ENCODE data around the gene SIRT7.

Gene SIRT7

DNA sequence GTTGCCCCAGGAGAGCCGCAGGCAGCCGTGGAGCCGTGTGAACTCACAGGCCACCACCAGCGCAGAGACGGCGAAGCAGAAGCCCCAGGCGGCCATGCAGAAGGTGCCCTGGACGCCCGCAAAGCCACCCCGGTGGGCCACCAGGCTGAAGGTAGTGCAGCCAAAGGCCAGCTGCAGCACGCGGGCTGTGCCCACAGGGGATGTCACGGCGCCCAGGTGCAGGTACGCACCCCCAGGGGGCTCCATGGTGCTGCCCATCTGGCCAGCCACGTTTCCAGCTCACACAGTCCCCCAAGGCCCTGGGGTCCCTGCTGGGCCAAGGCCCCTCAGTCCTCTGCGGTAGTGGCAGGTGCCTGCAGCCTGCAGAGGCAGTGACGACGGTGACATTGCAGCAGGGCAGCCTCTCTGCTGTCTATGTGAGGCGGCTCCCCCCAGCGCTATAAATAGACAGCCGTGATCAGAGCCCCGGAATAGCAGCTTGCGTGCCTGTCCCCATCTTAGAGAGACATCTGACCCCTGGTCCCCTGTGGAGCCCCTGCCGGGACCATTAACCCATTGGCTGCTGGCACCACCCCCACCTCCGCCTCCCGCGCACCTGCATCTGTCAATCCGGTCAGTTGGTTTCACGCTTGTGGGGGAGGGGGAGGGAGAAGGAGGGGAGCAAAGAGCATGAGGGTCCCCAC lies 23.6 kb upstream of the SIRT7 start:
- TF ChIP-seq POU2F2 (IDR thresholded peaks at IDR 0.05; ENCODE audit: low read depth, low read length) (no peak), SPI1 (IDR thresholded peaks at IDR 0.05; ENCODE audit: low read depth, low read length) (no peak), POLR2A (IDR thresholded peaks at IDR 0.05; ENCODE audit: low read depth, low read length) (no peak), PAX5 (IDR thresholded peaks at IDR 0.05; ENCODE audit: insufficient read depth, low read length, severe bottlenecking) (no peak), TAF1 (IDR thresholded peaks at IDR 0.05; ENCODE audit: low read depth, low read length) (no peak), POLR2AphosphoS5 (IDR thresholded peaks at IDR 0.05; ENCODE audit: low read depth, low read length) (no peak)
- DNase-seq (ENCODE audit: insufficient read length, low spot score) (no peak), FAIRE-seq (no peak)

DNA sequence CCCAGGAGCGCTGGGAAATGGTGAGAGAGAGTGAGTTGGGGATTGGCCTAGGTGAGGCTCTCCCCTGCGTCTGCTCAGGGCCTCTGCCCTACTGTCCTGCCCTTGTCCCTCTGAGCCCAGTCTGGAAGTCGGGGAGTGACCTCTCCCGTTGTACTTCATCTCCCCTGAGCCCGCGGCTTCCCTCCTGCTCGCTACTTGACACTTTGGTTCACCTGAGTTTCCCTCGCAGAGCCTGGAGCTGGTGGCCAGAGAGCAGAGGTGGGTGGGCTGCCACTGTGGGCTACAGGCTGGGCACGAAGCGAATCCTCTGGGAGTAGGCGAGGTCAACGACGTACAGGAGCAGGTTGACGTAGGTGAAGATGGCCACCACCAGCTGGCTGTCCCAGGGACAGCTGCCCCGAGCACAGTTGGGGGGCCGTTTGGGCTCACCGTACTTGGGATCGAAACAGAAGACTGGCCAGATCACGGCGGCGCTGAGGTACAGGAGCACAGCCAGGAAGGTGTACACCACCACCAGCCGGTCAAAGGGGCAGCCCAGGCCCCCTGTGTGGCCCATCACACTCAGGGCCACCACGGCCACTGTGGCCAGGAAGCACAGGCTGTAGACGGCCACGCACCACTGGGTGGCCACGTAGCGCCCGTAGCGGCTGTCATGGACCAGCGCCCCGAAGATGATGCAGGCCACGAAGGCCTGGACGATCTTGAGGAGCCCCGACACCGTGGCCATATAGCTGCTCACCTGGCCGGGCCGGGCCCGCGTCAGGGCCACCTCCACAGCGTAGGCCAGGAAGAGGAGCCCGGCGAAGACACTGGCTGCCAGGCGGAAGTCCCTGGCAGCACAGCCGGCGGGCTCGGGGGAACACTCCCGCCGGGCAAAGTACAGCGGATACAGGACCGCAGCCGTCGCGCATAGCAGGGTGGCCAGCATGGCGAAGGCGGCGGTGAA lies 22.8 kb upstream of the SIRT7 start:
- TF ChIP-seq POLR2AphosphoS5 (IDR thresholded peaks at IDR 0.05; ENCODE audit: low read depth, low read length) (no peak), TAF1 (IDR thresholded peaks at IDR 0.05; ENCODE audit: low read depth, low read length) (no peak), POU2F2 (IDR thresholded peaks at IDR 0.05; ENCODE audit: low read depth, low read length) (no peak), PAX5 (IDR thresholded peaks at IDR 0.05; ENCODE audit: insufficient read depth, low read length, severe bottlenecking) (no peak), SPI1 (IDR thresholded peaks at IDR 0.05; ENCODE audit: low read depth, low read length) (no peak)
- no peak for DNase-seq (ENCODE audit: insufficient read length, low spot score)
- FAIRE-seq, result no peak

DNA sequence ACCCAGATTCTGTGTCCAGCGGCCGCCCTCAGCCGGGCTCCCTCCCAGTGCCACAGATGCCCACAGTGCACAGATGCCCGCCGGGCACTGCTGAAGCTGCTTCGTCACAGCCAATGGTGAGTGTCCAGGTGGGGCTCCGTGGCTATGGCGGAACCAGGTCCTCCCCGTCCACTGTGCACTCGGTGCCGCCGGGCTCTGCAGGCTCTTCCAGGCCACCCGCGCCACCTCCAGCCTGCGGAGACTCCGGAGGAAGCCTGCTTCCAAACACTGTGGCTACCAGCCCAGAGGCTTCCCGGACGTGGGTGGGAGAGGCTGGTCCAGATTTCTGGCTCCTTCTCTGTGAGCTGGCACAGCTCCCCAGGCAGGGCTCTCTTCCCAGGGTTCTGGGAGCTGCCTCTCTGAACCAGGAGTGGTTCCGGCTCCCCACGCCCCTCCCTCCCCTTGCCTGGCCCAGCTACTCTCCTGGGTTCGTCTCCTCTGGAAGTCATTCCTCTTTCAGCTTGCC lies 22.0 kb upstream of the SIRT7 start:
- no peak for TF ChIP-seq SPI1 (IDR thresholded peaks at IDR 0.05; ENCODE audit: low read depth, low read length)
- no peak for TF ChIP-seq POU2F2 (IDR thresholded peaks at IDR 0.05; ENCODE audit: low read depth, low read length)
- no peak for TF ChIP-seq POLR2AphosphoS5 (IDR thresholded peaks at IDR 0.05; ENCODE audit: low read depth, low read length)
- TF ChIP-seq PAX5 (IDR thresholded peaks at IDR 0.05; ENCODE audit: insufficient read depth, low read length, severe bottlenecking), result no peak
- no peak for TF ChIP-seq POLR2A (IDR thresholded peaks at IDR 0.05; ENCODE audit: low read depth, low read length)
- TF ChIP-seq TAF1 (IDR thresholded peaks at IDR 0.05; ENCODE audit: low read depth, low read length), result no peak
- no peak for DNase-seq (ENCODE audit: insufficient read length, low spot score)
- FAIRE-seq, result no peak

DNA sequence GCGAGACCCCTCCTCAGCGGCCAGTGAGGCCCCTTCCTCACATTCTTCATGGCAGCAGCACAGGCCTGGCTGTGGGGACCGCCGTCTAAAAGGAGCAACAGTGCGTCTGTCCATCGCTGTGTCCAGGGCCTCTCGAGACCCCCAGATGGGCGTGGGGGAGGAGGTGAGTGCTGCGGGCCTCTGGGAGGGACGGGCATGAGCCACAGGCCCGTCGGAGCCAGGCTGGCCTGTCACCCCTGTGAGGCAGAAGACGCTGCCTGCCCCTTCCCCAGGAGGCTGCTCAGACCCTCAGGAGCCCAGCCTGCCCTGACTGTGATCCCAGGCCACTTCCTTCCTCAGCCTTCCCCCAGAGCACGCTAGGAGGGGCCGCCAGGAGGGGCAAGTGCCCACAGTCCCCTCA lies 21.2 kb upstream of the SIRT7 start:
- TF ChIP-seq POLR2AphosphoS5 (IDR thresholded peaks at IDR 0.05; ENCODE audit: low read depth, low read length) (no peak), POU2F2 (IDR thresholded peaks at IDR 0.05; ENCODE audit: low read depth, low read length) (no peak), TAF1 (IDR thresholded peaks at IDR 0.05; ENCODE audit: low read depth, low read length) (no peak), PAX5 (IDR thresholded peaks at IDR 0.05; ENCODE audit: insufficient read depth, low read length, severe bottlenecking) (no peak), POLR2A (IDR thresholded peaks at IDR 0.05; ENCODE audit: low read depth, low read length) (no peak), SPI1 (IDR thresholded peaks at IDR 0.05; ENCODE audit: low read depth, low read length) (no peak)
- DNase-seq (ENCODE audit: insufficient read length, low spot score), result no peak
- no peak for FAIRE-seq

DNA sequence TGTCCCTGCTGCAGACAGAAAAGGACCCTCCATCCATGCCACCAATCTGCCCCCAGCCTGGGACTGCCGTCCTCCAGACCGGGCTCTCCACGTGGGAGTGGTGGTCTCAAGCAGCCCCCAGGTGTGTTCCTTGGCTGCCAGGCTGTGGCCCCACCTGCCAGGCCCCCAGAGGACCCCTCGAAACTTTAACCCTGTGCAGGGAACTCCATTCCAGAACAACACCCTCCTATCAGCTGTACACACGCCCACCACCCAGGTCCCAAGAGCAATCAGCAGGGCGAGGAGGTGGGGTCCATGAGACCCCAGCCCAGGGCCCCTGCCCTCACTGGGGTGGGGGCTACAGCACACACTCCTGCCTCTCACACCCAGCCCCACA lies 17.7 kb upstream of the SIRT7 start:
- FAIRE-seq (no peak), DNase-seq (ENCODE audit: insufficient read length, low spot score) (no peak)
- TF ChIP-seq POU2F2 (IDR thresholded peaks at IDR 0.05; ENCODE audit: low read depth, low read length) (no peak), POLR2A (IDR thresholded peaks at IDR 0.05; ENCODE audit: low read depth, low read length) (no peak), PAX5 (IDR thresholded peaks at IDR 0.05; ENCODE audit: insufficient read depth, low read length, severe bottlenecking) (no peak)

DNA sequence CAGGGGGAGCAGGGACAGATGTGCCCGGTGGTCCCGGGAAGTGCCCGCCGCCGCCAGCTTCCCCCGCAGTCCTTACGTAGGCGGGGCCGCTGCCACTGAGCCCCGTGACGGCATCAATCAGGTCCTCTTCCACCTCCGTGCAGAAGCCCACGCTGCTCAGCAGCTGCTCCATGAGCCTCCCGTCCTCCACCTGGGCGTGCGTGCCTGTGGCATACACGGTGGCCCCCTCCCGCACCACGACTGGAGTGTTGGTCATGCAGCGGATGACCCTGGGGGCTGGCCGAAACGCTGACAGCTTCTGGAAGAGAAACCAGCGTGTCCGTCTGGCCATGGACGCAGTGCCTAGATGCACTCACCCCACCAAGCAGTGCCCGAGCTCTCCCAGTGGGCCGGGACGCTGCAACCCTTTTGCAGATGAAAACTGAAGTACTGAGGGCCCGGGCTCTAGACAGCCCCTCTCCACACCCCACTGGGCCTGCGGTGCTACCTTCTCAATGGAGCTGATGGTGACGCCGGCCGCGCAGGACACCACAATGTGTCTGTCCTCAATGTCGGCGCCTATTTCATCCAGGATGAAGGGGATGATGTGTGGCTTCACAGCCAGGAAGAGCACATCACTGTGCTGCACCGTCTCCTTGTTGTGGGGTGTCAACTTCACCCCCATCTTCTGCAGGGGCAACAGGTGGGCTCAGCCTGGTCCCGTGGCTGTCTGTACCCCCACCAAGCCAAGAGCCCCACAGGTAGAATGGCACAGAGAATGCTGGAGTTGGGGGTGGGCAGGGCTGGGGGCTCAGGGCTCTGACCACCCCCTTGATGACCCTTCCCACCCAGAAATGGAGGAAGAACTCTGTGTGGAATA lies 17.1 kb upstream of the SIRT7 start:
- TF ChIP-seq POU2F2 (IDR thresholded peaks at IDR 0.05; ENCODE audit: low read depth, low read length), result no peak
- FAIRE-seq (no peak), DNase-seq (ENCODE audit: insufficient read length, low spot score) (no peak)

DNA sequence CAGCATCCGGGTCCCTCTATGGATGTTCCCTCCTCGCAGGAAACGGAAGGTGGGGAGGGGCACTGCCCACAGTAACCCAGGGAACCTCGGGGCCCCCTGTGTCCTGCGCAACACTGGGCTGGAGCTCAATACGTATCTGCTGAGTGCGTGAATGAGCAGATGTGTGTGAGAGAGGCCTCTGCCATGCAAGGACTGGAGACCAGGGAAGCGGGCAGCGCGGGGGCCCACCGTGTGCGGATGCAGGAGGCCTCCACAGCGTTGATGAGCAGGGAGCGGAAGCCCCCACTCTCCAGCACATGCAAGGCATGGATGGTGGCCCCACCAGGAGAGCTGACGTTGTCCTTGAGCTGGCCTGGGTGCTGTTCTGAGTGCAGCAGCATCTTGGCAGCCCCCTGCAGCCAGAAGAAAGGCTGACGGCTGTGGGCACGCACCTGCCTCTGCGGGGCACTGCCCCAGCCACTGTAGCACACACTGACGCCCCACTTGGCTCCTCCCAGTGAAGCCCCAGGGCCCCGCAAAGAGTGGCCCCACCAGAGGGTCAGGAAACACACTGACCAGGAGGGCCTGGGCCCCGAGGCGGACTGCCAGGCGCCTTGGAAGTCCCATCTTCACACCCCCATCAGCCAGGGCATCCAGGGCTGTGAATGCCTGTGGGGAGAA lies 16.3 kb upstream of the SIRT7 start:
- no peak for DNase-seq (ENCODE audit: insufficient read length, low spot score)
- TF ChIP-seq PAX5 (IDR thresholded peaks at IDR 0.05; ENCODE audit: insufficient read depth, low read length, severe bottlenecking) (no peak), POLR2A (IDR thresholded peaks at IDR 0.05; ENCODE audit: low read depth, low read length) (no peak), TAF1 (IDR thresholded peaks at IDR 0.05; ENCODE audit: low read depth, low read length) (no peak), POU2F2 (IDR thresholded peaks at IDR 0.05; ENCODE audit: low read depth, low read length) (no peak), SPI1 (IDR thresholded peaks at IDR 0.05; ENCODE audit: low read depth, low read length) (no peak), POLR2AphosphoS5 (IDR thresholded peaks at IDR 0.05; ENCODE audit: low read depth, low read length) (no peak)
- FAIRE-seq, result no peak

DNA sequence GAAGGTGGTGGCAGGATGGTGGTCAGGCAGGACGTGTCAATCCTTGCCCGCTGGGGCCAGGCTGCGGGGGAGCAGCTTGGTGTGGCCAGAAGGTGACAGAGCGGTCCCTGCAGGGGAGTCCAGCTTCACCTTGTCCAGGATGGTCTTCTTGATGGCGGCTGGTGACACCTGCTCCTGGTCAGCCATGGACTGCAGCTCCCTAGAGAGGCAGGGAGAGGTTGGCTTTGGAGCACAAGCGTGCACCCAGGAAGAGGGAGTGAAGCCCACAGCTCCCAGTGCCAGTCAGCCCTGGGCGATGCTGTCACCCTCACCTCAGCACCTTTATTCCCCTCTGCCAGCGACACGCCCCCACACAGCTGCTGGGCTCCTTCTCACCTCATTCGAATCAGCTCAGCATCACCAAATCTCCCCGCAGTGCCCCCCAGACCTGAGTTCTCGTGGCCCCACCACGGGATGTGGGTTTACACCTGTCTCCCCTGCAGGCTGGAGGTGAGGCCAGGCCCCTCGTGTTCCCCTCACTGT lies 15.3 kb upstream of the SIRT7 start:
- FAIRE-seq, result no peak
- TF ChIP-seq PAX5 (IDR thresholded peaks at IDR 0.05; ENCODE audit: insufficient read depth, low read length, severe bottlenecking) (no peak), POLR2A (IDR thresholded peaks at IDR 0.05; ENCODE audit: low read depth, low read length) (no peak), SPI1 (IDR thresholded peaks at IDR 0.05; ENCODE audit: low read depth, low read length) (no peak), TAF1 (IDR thresholded peaks at IDR 0.05; ENCODE audit: low read depth, low read length) (no peak), POLR2AphosphoS5 (IDR thresholded peaks at IDR 0.05; ENCODE audit: low read depth, low read length) (no peak), POU2F2 (IDR thresholded peaks at IDR 0.05; ENCODE audit: low read depth, low read length) (no peak)

More for the DNA sequence above, 15.3 kb upstream of the SIRT7 start:
- DNase-seq (ENCODE audit: insufficient read length, low spot score), result no peak

All from GM12891 (cell line).